NCI-H2081 (cell line): ENCODE data around the gene C19orf44.
"Not testable (repeated sequence)": the region's sequence is repeated elsewhere in the genome, so short reads cannot be mapped to it uniquely, and the experiment has no call there.

ENCODE experiments used
- DNase-seq, 2 experiments: peaks; one replicate each; lab custom pipeline; 2025; lab: John Stamatoyannopoulos, UW

C19orf44 gene

GRCh38 chr19:16467581-16467980 lies 28.6 kb upstream of the C19orf44 start:
- no peak for DNase-seq

GRCh38 chr19:16470541-16470910 lies 25.7 kb upstream of the C19orf44 start:
- no peak for DNase-seq

GRCh38 chr19:16470911-16471811 lies 25.0 kb upstream of the C19orf44 start:
- DNase-seq, result peak in 1 of 2 experiments; percentile 17

- not testable (repeated sequence) for DNase-seq
Observed at GRCh38 chr19:16472559-16472899, 23.7 kb upstream of the C19orf44 start.

- DNase-seq, result no peak
Observed at GRCh38 chr19:16472992-16473391, 23.2 kb upstream of the C19orf44 start.

GRCh38 chr19:16473875-16474392 lies 22.3 kb upstream of the C19orf44 start:
- DNase-seq, result no peak

- DNase-seq, result no peak
Observed at GRCh38 chr19:16476401-16476800, 19.8 kb upstream of the C19orf44 start.

- DNase-seq, result no peak
Observed at GRCh38 chr19:16477311-16477710, 18.9 kb upstream of the C19orf44 start.

- DNase-seq, result no peak
Observed at GRCh38 chr19:16482745-16483144, 13.4 kb upstream of the C19orf44 start.

- not testable (repeated sequence) for DNase-seq
Observed at GRCh38 chr19:16486476-16486875, 9.7 kb upstream of the C19orf44 start.

GRCh38 chr19:16496613-16496983 lies 404 bp downstream of the C19orf44 start:
- no peak for DNase-seq

GRCh38 chr19:16497042-16497441 lies 848 bp downstream of the C19orf44 start:
- DNase-seq, result no peak

GRCh38 chr19:16497837-16498236 lies 1.6 kb downstream of the C19orf44 start:
- DNase-seq, result no peak

GRCh38 chr19:16504271-16504670 lies 8.1 kb downstream of the C19orf44 start:
- no peak for DNase-seq

- DNase-seq, result not testable (repeated sequence)
Observed at GRCh38 chr19:16506161-16506560, 10.0 kb downstream of the C19orf44 start.

GRCh38 chr19:16506961-16507360 lies 10.8 kb downstream of the C19orf44 start:
- DNase-seq, result no peak

- no peak for DNase-seq
Observed at GRCh38 chr19:16508546-16508945, 12.4 kb downstream of the C19orf44 start.

GRCh38 chr19:16509141-16510061 lies 13.2 kb downstream of the C19orf44 start:
- no peak for DNase-seq

- DNase-seq, result not testable (repeated sequence)
Observed at GRCh38 chr19:16512611-16513010, 16.4 kb downstream of the C19orf44 start.

- no peak for DNase-seq
Observed at GRCh38 chr19:16514383-16515019, 18.3 kb downstream of the C19orf44 start.

GRCh38 chr19:16516381-16516780 lies 20.2 kb downstream of the C19orf44 start:
- no peak for DNase-seq

- DNase-seq, result no peak
Observed at GRCh38 chr19:16516923-16517610, 20.9 kb downstream of the C19orf44 start.
